B cell (primary cell): ENCODE results near the gene ILDR1.

ENCODE experiments used
- EZH2 ChIP-seq: IDR thresholded peaks from 2 replicates; pipeline ENCODE4 v1.6.1; 2012; ENCODE audit warnings: borderline replicate concordance, low read depth, mild to moderate bottlenecking, moderate library complexity, low read length; ENCODE audit not compliant: insufficient read depth, poor library complexity, severe bottlenecking
- TF ChIP-seq, protein P1 (sequence below): fragments of 200-600 bp; IDR thresholded peaks from one replicate; pipeline ENCODE4 v1.8.0; 2022; ENCODE audit warnings: antibody characterized with exemption, mild to moderate bottlenecking

GRCh38 chr3:122010506-122010905 lies 11.5 kb downstream of the ILDR1 start:
- TF ChIP-seq, protein P1, sequence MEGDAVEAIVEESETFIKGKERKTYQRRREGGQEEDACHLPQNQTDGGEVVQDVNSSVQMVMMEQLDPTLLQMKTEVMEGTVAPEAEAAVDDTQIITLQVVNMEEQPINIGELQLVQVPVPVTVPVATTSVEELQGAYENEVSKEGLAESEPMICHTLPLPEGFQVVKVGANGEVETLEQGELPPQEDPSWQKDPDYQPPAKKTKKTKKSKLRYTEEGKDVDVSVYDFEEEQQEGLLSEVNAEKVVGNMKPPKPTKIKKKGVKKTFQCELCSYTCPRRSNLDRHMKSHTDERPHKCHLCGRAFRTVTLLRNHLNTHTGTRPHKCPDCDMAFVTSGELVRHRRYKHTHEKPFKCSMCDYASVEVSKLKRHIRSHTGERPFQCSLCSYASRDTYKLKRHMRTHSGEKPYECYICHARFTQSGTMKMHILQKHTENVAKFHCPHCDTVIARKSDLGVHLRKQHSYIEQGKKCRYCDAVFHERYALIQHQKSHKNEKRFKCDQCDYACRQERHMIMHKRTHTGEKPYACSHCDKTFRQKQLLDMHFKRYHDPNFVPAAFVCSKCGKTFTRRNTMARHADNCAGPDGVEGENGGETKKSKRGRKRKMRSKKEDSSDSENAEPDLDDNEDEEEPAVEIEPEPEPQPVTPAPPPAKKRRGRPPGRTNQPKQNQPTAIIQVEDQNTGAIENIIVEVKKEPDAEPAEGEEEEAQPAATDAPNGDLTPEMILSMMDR, result no peak
- TF ChIP-seq EZH2, result no peak
